NCI-H2081 treated with DMSO at 0.1 percent for 48 hours (cell line): Measurements from ENCODE around the gene RASSF5.
A peak's percentile ranks its signal among the peaks of the same experiment; 100 is the strongest.

Source experiments
- DNase-seq: peaks from one replicate; lab custom pipeline; 2025; lab: John Stamatoyannopoulos, UW

Gene RASSF5, protein sequence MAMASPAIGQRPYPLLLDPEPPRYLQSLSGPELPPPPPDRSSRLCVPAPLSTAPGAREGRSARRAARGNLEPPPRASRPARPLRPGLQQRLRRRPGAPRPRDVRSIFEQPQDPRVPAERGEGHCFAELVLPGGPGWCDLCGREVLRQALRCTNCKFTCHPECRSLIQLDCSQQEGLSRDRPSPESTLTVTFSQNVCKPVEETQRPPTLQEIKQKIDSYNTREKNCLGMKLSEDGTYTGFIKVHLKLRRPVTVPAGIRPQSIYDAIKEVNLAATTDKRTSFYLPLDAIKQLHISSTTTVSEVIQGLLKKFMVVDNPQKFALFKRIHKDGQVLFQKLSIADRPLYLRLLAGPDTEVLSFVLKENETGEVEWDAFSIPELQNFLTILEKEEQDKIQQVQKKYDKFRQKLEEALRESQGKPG

GRCh38 chr1:206507284-206508129, at the start of gene RASSF5:
TSS of gene RASSF5 (plus strand) at chr1:206507531. CDS start at chr1:206507603, 72 bp downstream.
- DNase-seq, result no peak

- DNase-seq, result no peak
Observed at GRCh38 chr1:206459703-206460102, 47.6 kb upstream of the RASSF5 start.

DNA sequence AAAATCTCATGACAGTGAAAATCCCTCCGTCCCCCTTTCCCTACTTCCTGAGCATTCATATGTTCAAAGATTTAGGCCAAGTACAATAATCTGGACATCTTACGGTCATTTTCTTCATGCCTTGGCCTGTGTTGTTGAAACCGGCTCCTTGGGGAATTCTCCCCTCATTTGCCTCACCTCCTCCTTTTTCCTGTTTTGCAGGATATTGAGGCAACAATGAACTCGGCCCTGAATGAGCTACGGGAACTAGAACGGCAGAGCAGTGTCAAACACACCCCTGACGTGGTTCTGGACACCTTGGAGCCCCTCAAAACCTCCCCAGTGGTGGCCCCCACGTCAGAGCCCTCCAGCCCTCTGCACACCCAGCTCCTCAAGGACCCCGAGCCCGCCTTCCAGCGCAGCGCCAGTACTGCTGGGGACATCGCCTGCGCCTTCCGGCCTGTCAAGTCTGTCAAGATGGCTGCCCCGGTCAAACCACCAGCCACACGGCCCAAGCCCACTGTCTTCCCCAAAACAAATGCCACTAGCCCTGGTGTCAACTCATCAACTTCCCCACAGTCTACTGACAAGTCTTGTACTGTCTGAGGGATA, 46.4 kb upstream of the RASSF5 start:
- no peak for DNase-seq

- peak; percentile 18 for DNase-seq
Observed at GRCh38 chr1:206461602-206462455, 45.5 kb upstream of the RASSF5 start.

DNA sequence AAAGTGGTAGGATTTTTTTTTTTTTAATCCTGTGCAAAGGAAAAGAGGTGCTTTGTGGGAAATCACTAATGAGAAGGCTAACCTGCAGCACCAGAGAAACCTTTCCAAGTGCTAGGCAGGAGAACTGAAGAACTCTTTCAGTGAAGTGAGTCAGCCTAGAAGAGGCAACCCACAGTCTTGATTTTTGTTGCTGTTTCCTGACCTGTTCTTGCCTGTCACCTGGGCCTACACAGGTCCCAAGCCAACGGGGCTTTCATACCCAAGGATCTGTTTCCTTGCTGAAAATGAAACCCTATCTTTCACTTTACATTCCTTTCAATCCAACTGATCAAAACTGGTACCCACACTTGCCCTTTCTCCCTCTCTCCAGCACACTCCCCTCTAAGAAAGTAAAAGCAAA, 44.2 kb upstream of the RASSF5 start:
- DNase-seq, result no peak

DNA sequence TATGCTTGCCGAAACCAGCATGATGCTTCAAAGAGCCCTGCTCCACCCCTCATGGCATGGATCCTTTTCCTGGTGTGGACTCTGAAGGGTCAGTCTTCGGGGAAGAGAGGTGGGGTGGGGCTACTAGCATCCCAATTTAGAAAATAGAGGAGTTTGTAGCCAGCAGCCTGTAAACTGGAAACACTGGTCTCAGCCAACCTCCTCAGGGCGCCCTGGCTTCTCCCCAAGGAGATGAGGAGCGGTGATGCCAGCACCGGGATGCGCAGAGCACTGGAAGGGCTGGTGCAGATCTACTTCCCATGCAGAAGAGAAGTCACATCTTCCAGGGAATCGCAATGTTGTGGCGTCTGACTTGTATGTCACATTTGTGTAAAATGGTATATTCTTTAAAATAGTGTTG, 43.4 kb upstream of the RASSF5 start:
- no peak for DNase-seq

DNA sequence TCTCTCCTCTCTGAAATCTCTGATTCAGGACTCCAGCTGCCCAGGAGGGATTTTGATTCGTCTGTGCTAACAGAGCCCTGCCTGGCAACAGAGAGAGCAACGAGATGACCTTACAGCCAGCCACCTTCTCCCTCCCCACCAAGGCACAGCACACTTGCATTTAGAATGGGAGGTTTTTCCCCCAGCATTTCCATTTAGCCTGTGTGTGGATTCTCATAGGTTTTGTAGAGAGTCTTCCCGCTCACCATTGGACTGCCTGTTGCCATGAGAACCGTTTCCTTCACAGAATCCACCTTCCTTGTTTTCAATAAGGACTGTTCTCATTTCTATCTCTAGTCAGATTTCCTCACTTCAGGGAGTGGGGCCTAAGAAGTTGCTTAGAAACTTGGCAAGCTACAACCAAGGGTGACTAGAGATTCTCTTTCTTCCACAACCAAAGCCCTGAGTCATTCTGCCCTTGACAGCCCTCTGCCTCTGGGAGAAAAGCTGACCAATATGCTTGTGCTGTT, 42.8 kb upstream of the RASSF5 start:
- DNase-seq, result no peak

DNA sequence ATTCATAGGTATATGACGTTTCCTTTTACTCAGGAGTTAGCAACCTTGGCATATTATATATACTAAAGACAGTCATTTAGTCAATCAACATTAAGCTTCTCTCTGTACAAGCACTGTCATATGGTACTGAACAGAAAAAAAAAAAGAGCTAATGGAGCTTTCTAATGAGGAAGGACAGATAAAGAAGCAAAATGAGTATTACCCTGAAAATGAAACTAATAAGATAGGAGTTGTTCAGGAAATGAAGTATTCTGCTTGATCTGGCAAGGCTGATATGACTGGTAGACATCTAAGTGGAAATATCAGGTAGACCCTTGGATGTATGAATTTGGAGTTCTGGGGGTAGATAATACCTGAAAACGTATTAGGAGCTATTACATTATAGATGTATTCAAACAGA, 41.4 kb upstream of the RASSF5 start:
- no peak for DNase-seq

DNA sequence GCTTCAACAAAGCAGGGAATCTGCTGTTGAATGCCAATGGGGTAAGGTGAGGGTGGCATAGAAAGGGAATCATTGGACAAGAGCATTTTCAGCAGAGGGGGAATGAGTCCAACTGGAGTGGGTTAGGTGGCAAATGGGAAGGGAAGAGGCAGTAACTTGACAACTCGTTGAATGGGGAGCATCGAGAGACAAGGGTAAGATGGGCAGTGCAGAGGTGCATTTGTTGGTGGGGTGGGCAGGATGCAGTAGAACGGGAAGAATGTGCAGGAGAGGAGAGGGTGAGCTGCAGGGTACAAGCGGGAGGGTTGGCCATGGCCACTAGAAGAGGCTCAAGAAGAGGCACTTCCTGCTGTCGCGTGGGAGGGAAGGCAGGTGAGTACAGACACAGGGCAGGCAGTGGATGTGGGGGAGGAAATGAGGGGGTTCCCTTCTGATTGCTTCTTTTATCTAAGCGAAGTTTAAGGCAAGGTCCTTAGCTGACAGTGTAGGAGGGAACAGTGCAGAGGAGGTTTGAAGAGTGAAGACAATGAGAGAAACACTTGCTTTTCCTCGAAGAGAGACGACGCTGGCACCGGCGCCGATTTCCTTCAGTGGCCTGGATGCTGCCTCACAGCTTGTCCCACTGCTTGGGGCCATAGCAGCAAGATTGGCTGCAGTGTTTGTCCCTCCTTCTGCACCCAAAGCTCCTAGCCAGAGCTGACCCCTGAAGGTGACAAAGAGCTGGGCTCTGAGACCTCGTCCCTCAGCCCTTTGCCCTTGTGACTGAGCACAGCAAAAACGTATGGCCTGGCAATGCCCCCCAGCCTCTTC, 40.3 kb upstream of the RASSF5 start:
- no peak for DNase-seq

GRCh38 chr1:206467915-206468314, 39.4 kb upstream of the RASSF5 start:
- no peak for DNase-seq

GRCh38 chr1:206468571-206468970, 38.8 kb upstream of the RASSF5 start:
- no peak for DNase-seq

DNA sequence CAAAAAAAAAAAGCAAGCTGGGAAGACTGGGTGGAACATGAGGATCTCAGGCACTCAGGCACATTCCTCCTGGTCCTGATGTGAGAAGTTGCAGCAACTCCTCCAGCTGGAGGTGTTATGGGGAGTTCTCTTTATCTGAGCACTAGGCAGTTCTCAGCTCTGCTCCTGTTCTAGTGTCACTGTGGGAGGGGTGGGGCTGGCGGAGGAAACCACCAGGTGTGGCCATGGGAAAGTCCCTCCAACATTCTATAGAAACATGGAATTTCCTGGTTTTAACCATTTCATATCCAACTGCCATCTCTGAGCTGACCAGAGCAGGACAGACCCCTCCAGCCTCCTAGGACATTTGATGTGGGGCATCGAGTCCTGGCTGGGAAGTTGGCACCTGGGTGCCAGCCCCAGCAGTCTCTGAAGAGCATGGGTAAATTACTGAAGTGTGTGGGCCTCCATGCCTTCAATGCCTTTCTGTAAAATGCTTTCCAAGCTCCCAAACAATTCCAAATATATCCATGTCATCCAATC, 37.9 kb upstream of the RASSF5 start:
- no peak for DNase-seq

- no peak for DNase-seq
Observed at GRCh38 chr1:206469933-206470691, 37.2 kb upstream of the RASSF5 start, which contains the start of gene IKBKE. TSS of gene IKBKE (plus strand) at chr1:206470476. CDS start at chr1:206473228, 2,752 bp downstream.

- no peak for DNase-seq
Observed at GRCh38 chr1:206470692-206471414, 36.5 kb upstream of the RASSF5 start.

DNA sequence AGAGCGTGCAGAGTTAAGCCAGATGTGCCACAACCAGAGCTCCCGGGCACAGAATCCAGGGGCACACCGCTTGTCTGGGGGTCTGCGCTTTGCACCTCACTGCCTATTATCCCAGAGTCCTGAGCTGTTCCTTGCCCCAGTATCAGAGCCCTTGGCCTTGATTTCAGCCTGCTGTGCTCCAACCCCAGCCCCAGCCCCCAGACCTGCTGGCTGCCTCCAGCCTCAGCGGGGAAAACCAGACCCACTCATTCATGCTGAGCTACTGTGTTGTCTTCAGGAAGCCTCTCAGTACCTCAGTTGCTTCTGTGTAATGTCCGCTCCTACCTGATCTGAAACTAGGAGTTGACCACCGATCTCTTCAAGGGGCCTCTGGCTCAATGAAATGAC, 35.9 kb upstream of the RASSF5 start:
- no peak for DNase-seq

DNA sequence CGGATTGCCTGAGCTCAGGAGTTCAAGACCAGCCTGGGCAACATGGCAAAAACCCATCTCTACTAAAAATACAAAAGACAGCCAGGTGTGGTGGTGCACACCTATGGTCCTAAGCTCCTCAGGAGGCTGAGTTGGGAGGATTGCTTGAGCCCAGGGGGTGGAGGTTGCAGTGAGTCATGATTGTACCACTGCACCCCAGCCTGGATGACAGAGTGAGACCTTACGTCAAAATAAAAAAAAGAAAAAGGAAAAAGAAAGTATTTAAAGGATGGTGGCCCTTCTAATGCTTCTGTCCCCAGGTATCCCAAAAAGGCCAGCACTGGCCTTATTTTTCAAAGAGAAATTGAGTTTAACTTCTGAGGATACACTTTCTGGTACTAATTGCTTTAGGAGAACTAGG, 35.3 kb upstream of the RASSF5 start:
- DNase-seq, result no peak

- no peak for DNase-seq
Observed at GRCh38 chr1:206472454-206472853, 34.9 kb upstream of the RASSF5 start.

DNA sequence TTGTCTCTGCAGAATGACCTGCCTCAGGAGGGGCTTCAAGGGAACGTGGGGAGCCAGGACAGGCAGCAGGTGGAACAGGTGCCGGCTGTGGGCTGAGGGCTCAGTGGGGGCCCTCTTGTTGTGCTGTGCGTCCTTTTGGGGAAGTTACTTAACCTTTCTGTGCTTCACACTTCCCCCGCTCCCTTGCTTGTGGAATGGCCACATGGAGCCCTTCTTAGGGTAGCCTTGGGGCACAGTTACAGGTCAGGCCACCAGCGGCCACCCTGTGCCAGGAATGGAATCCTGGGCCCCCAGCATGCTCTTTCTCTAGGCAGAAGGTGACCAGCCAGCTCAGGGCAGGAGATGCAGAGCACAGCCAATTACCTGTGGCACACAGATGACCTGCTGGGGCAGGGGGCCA, 34.4 kb upstream of the RASSF5 start:
- DNase-seq, result no peak

DNA sequence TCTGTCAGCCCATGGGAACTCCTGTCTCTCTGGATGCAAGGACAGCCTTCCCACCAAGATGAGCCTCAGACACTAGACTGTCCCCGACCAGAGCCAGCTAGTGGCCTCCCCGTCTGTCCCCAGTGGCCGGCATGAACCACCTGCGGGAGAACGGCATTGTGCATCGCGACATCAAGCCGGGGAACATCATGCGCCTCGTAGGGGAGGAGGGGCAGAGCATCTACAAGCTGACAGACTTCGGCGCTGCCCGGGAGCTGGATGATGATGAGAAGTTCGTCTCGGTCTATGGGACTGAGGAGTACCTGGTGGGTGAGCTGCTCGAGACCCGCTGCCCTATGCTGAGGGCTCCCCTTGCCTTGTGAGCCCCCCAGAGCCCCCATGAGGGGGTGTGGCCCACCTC, 31.3 kb upstream of the RASSF5 start:
- DNase-seq, result no peak
